GM06990 (cell line): ENCODE data around the gene PUS7.
"Not testable (repeated sequence)": the region's sequence is repeated elsewhere in the genome, so short reads cannot be mapped to it uniquely, and the experiment has no call there.

Experiments used
- DNase-seq: peaks from one replicate; pipeline ENCODE4 v3.0.0-alpha.2; 2011; ENCODE audit not compliant: insufficient read length; ENCODE audit errors: extremely low read depth
- H3K27me3 ChIP-seq: replicated peaks from 2 replicates; pipeline ENCODE4 v1.6.0; 2011; ENCODE audit warnings: low read length; ENCODE audit not compliant: control insufficient read depth, insufficient read depth
- H3K36me3 ChIP-seq: 2 replicates; pipeline ENCODE4 v1.5.1; 2011; ENCODE audit warnings: low read length; ENCODE audit not compliant: control insufficient read depth, insufficient read depth
- H3K4me3 ChIP-seq: replicated peaks from 2 replicates; pipeline ENCODE4 v1.5.1; 2011; ENCODE audit warnings: low read depth, mild to moderate bottlenecking, control low read depth, low read length
- CTCF ChIP-seq: IDR thresholded peaks from 2 replicates; pipeline ENCODE4 v1.5.1; 2011; ENCODE audit warnings: low read length, control low read depth, mild to moderate bottlenecking, inconsistent platforms; ENCODE audit not compliant: insufficient read depth, poor library complexity, severe bottlenecking

PUS7 gene

GRCh38 chr7:105448181-105448580, 73.9 kb downstream of the PUS7 start:
- Histone ChIP-seq H3K36me3 (no peaks in the 10 kb centered on the region; the same call in 1 of the 2 replicates), H3K27me3 (no peaks in the 10 kb centered on the region), H3K4me3 (no peak overlapping the region)
- TF ChIP-seq CTCF = no peak
- DNase-seq = no peak

- no peak for TF ChIP-seq CTCF
- Histone ChIP-seq H3K36me3 (no peaks in the 10 kb centered on the region; the same call in 1 of the 2 replicates), H3K4me3 (no peak overlapping the region), H3K27me3 (no peaks in the 10 kb centered on the region)
- DNase-seq = no peak
Observed at GRCh38 chr7:105444342-105444987, 77.6 kb downstream of the PUS7 start.

GRCh38 chr7:105442214-105442613, 79.9 kb downstream of the PUS7 start:
- not testable (repeated sequence) for H3K4me3 ChIP-seq, H3K27me3 ChIP-seq, H3K36me3 ChIP-seq, DNase-seq

- H3K27me3 ChIP-seq = no peaks in the 10 kb centered on the region
- H3K36me3 ChIP-seq = no peaks in the 10 kb centered on the region
- no peak overlapping the region for H3K4me3 ChIP-seq
- DNase-seq = no peak
- no peak for TF ChIP-seq CTCF
Observed at GRCh38 chr7:105439174-105439893, 82.7 kb downstream of the PUS7 start.

- Histone ChIP-seq H3K36me3 (no peaks in the 10 kb centered on the region), H3K27me3 (no peaks in the 10 kb centered on the region), H3K4me3 (no peak overlapping the region)
- no peak for TF ChIP-seq CTCF
- no peak for DNase-seq
Observed at GRCh38 chr7:105438847-105439173, 83.3 kb downstream of the PUS7 start.

- H3K27me3 ChIP-seq = no peaks in the 10 kb centered on the region
Observed at GRCh38 chr7:105438254-105438653, 83.8 kb downstream of the PUS7 start.

GRCh38 chr7:105437356-105437755, 84.7 kb downstream of the PUS7 start:
- not testable (repeated sequence) for H3K4me3 ChIP-seq, H3K27me3 ChIP-seq, H3K36me3 ChIP-seq, DNase-seq

More at GRCh38 chr7:105438254-105438653, 83.8 kb downstream of the PUS7 start:
- H3K4me3 ChIP-seq = no peak overlapping the region
- no peak for DNase-seq
- no peaks in the 10 kb centered on the region for H3K36me3 ChIP-seq
- no peak for TF ChIP-seq CTCF
